Measurements from ENCODE around the gene PADI3. TPM values are rescaled to one million over a fixed set of nuclear protein-coding genes. Genes with fewer than 3 reads are reported as not detected.

Gene PADI3
- total and polyA plus RNA-seq, 2 donors (not counting 3 experiments of a cell fraction or from before 2014, with no cell fraction given): not detected

- dilution Hi-C loops (cut with MboI; ENCODE audit: extremely low pct_ligation_motif_present, low sequenced_read_pairs): no loop called here
- POLR2A ChIA-PET: no interaction called here
These were observed 48.1 kb upstream of the PADI3 start for GRCh38 chr1:17200756-17201155.

More at GRCh38 chr1:17200756-17201155, 48.1 kb upstream of the PADI3 start:
- H2AFZ ChIP-seq (ENCODE audit: low read depth, low read length): no peak overlapping the region
- H3K27ac ChIP-seq (ENCODE audit: insufficient read depth, low read depth, low read length): no peak overlapping the region
- DNase-seq (ENCODE audit: low read depth, low spot score) (no peak), FAIRE-seq (no peak)
- no peak overlapping the region for H3K4me2 ChIP-seq (ENCODE audit: insufficient read depth, low read length)
- intact Hi-C loops (cut with micrococcal nuclease): no loop called here
- CTCF ChIA-PET: interaction anchor here (1.1 kb wide), 1 partner anchor 75 kb away, joined by 3 read pairs; no protein-coding TSS in a partner anchor
- TF ChIP-seq POLR2AphosphoS5 (IDR thresholded peaks at IDR 0.05; ENCODE audit: insufficient read depth, low read depth, low read length): no peak
- TF ChIP-seq EZH2 (IDR thresholded peaks at IDR 0.05; ENCODE audit: borderline replicate concordance, low read depth, low read length, severe bottlenecking): no peak
- no peak for TF ChIP-seq JUN (IDR thresholded peaks at IDR 0.05; ENCODE audit: borderline replicate concordance, insufficient read depth, insufficient read length, low read depth)
- TF ChIP-seq MYC (IDR thresholded peaks at IDR 0.05; ENCODE audit: low read depth, low read length): no peak
- TF ChIP-seq, protein P1, sequence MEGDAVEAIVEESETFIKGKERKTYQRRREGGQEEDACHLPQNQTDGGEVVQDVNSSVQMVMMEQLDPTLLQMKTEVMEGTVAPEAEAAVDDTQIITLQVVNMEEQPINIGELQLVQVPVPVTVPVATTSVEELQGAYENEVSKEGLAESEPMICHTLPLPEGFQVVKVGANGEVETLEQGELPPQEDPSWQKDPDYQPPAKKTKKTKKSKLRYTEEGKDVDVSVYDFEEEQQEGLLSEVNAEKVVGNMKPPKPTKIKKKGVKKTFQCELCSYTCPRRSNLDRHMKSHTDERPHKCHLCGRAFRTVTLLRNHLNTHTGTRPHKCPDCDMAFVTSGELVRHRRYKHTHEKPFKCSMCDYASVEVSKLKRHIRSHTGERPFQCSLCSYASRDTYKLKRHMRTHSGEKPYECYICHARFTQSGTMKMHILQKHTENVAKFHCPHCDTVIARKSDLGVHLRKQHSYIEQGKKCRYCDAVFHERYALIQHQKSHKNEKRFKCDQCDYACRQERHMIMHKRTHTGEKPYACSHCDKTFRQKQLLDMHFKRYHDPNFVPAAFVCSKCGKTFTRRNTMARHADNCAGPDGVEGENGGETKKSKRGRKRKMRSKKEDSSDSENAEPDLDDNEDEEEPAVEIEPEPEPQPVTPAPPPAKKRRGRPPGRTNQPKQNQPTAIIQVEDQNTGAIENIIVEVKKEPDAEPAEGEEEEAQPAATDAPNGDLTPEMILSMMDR (IDR thresholded peaks at IDR 0.05; ENCODE audit: extremely low read depth in 1 of 2, insufficient read depth in 1 of 2, low read depth in 1 of 2, low read length in 2 of 2): no peak
- no peak for TF ChIP-seq FOS (IDR thresholded peaks at IDR 0.05; ENCODE audit: borderline replicate concordance, insufficient read depth, low read length)
- TF ChIP-seq, protein P2, sequence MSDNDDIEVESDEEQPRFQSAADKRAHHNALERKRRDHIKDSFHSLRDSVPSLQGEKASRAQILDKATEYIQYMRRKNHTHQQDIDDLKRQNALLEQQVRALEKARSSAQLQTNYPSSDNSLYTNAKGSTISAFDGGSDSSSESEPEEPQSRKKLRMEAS (IDR thresholded peaks at IDR 0.05; ENCODE audit: insufficient read depth, insufficient read length): no peak
- no peak for TF ChIP-seq GATA2 (IDR thresholded peaks at IDR 0.05; ENCODE audit: insufficient read depth, insufficient read length, low read depth, low read length)
- no peak for TF ChIP-seq POLR2A (IDR thresholded peaks at IDR 0.05; ENCODE audit: low read depth, low read length)
- no TSS peak for BruUV-seq (replicated peaks)
- H3K4me3 ChIP-seq (replicated peaks in 1 of 3; ENCODE audit: insufficient read depth in 1 of 3, low read depth in 1 of 3, low read length in 3 of 3): no peak overlapping the region
- H3K9me3 ChIP-seq (replicated peaks; ENCODE audit: control insufficient read depth, insufficient read depth, low read length): no peaks in the 10 kb centered on the region
- H3K36me3 ChIP-seq (ENCODE audit: control insufficient read depth in 2 of 2, extremely low read depth in 1 of 2, insufficient read depth in 2 of 2, low read length in 2 of 2): no peaks in the 10 kb centered on the region
- no peaks in the 10 kb centered on the region for H3K4me1 ChIP-seq (ENCODE audit: control insufficient read depth, extremely low read depth, insufficient read depth, low read length)
- no peak overlapping the region for H3K9ac ChIP-seq (replicated peaks; ENCODE audit: extremely low read depth, insufficient read depth, low read length)
- H3K79me2 ChIP-seq (ENCODE audit: control insufficient read depth, insufficient read depth, low read length): no peaks in the 10 kb centered on the region
- no peaks in the 10 kb centered on the region for H3K9me1 ChIP-seq (replicated peaks; ENCODE audit: control insufficient read depth, extremely low read depth, insufficient read depth, low read length)
- H3K27me3 ChIP-seq (ENCODE audit: control insufficient read depth in 2 of 2, insufficient read depth in 2 of 2, low read length in 2 of 2): no peaks in the 10 kb centered on the region
- no peaks in the 10 kb centered on the region for H4K20me1 ChIP-seq (replicated peaks; ENCODE audit: control insufficient read depth, extremely low read depth, insufficient read depth, low read length)

All from endothelial cell of umbilical vein (primary cell).